Nephron progenitor cell (in vitro differentiated cells): ENCODE data around the gene CASP1.

ENCODE experiments used
- DNase-seq: peaks from one replicate; pipeline ENCODE4 v3.0.0; 2021
- H3K27ac Mint-ChIP-seq: 2 replicates; pipeline ENCODE4 v1.8.0; 2021; ENCODE audit warnings: mild to moderate bottlenecking, moderate library complexity, mixed read lengths
- H3K27me3 Mint-ChIP-seq: 2 replicates; pipeline ENCODE4 v1.8.0; 2021; ENCODE audit warnings: mild to moderate bottlenecking, low read depth, mixed read lengths; ENCODE audit not compliant: poor library complexity
- H3K36me3 Mint-ChIP-seq: 2 replicates; pipeline ENCODE4 v1.8.0; 2021; ENCODE audit warnings: low read depth, mixed read lengths
- H3K4me1 Mint-ChIP-seq: 2 replicates; pipeline ENCODE4 v1.8.0; 2021; ENCODE audit warnings: mixed read lengths
- H3K4me3 Mint-ChIP-seq: 2 replicates; pipeline ENCODE4 v1.8.0; 2021; ENCODE audit warnings: mild to moderate bottlenecking, moderate library complexity, mixed read lengths
- H3K9me3 Mint-ChIP-seq: 2 replicates; pipeline ENCODE4 v1.8.0; 2021; ENCODE audit warnings: mild to moderate bottlenecking, moderate library complexity, mixed read lengths
- TF ChIP-seq, protein P1 (sequence below): fragments of 200-600 bp; sonication (generic); IDR thresholded peaks from 2 replicates; pipeline ENCODE4 v1.5.0; 2021; ENCODE audit warnings: antibody characterized with exemption

Gene CASP1

GRCh38 chr11:105056446-105056845 lies 21.5 kb upstream of the CASP1 start:
- Mint-ChIP-seq H3K27ac (no peak overlapping the region), H3K27me3 (peaks cover 3% of the 10 kb centered on the region), H3K36me3 (no peaks in the 10 kb centered on the region), H3K9me3 (no peaks in the 10 kb centered on the region), H3K4me1 (no peaks in the 10 kb centered on the region), H3K4me3 (no peak overlapping the region)
- TF ChIP-seq, protein P1, sequence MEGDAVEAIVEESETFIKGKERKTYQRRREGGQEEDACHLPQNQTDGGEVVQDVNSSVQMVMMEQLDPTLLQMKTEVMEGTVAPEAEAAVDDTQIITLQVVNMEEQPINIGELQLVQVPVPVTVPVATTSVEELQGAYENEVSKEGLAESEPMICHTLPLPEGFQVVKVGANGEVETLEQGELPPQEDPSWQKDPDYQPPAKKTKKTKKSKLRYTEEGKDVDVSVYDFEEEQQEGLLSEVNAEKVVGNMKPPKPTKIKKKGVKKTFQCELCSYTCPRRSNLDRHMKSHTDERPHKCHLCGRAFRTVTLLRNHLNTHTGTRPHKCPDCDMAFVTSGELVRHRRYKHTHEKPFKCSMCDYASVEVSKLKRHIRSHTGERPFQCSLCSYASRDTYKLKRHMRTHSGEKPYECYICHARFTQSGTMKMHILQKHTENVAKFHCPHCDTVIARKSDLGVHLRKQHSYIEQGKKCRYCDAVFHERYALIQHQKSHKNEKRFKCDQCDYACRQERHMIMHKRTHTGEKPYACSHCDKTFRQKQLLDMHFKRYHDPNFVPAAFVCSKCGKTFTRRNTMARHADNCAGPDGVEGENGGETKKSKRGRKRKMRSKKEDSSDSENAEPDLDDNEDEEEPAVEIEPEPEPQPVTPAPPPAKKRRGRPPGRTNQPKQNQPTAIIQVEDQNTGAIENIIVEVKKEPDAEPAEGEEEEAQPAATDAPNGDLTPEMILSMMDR, result no peak
- DNase-seq, result no peak

GRCh38 chr11:105054723-105055493 lies 20.0 kb upstream of the CASP1 start:
- no peaks in the 10 kb centered on the region for H3K4me1 Mint-ChIP-seq
- DNase-seq, result no peak

GRCh38 chr11:105052487-105052886 lies 17.5 kb upstream of the CASP1 start:
- Mint-ChIP-seq H3K4me1 (no peaks in the 10 kb centered on the region), H3K36me3 (no peaks in the 10 kb centered on the region), H3K27ac (no peak overlapping the region), H3K27me3 (peaks cover 3% of the 10 kb centered on the region), H3K9me3 (no peaks in the 10 kb centered on the region), H3K4me3 (no peak overlapping the region)
- DNase-seq, result no peak
- TF ChIP-seq, protein P1, result no peak

More at GRCh38 chr11:105054723-105055493, 20.0 kb upstream of the CASP1 start:
- H3K4me3 Mint-ChIP-seq, result no peak overlapping the region
- TF ChIP-seq, protein P1, result no peak
- no peak overlapping the region for H3K27ac Mint-ChIP-seq
- H3K27me3 Mint-ChIP-seq, result peaks cover 3% of the 10 kb centered on the region
- H3K9me3 Mint-ChIP-seq, result no peaks in the 10 kb centered on the region
- H3K36me3 Mint-ChIP-seq, result no peaks in the 10 kb centered on the region

GRCh38 chr11:105051559-105051958 lies 16.6 kb upstream of the CASP1 start:
- Mint-ChIP-seq H3K4me3 (no peak overlapping the region), H3K4me1 (peaks cover 7% of the 10 kb centered on the region), H3K36me3 (no peaks in the 10 kb centered on the region), H3K27ac (no peak overlapping the region), H3K9me3 (no peaks in the 10 kb centered on the region), H3K27me3 (no peaks in the 10 kb centered on the region)
- DNase-seq, result no peak
- TF ChIP-seq, protein P1, result no peak

DNA sequence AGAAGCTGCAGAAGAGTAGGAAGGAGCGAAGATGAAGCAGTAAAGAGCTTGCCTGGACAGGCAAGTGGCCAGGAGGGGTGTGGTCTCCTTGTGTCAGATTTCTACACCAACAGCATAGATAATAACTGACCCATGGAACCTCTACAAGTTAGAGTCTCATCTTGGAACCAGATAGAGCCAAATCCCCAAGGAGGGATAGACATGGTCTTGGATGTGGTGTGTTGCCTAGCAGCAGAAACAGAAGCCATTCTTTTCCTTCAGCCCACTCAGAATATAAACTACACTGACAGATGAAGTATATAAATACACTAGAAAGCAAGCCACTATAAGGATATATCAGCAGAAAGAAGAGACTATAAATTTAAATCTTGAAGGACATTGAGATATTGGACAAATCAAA lies 14.5 kb upstream of the CASP1 start:
- Mint-ChIP-seq H3K4me1 (peaks cover 10% of the 10 kb centered on the region), H3K4me3 (no peak overlapping the region), H3K27ac (no peak overlapping the region), H3K9me3 (no peaks in the 10 kb centered on the region), H3K27me3 (no peaks in the 10 kb centered on the region), H3K36me3 (no peaks in the 10 kb centered on the region)
- no peak for DNase-seq
- TF ChIP-seq, protein P1, result no peak
